SK-N-MC (cell line): Measurements from ENCODE around the gene ITGB3BP.

ENCODE experiments used
- EZH2 ChIP-seq: fragments of 200-600 bp; sonication (generic); IDR thresholded peaks from one replicate; pipeline ENCODE4 v1.6.1; 2017; ENCODE audit warnings: antibody characterized with exemption
- FOXP2 ChIP-seq: optimal IDR thresholded peaks from 2 replicates; pipeline ENCODE3; 2011; ENCODE audit warnings: mild to moderate bottlenecking, moderate library complexity; ENCODE audit not compliant: insufficient read depth; ENCODE audit errors: extremely low read length, control extremely low read depth
- POLR2AphosphoS5 ChIP-seq: IDR thresholded peaks from 2 replicates; pipeline ENCODE4 v1.6.1; 2012; ENCODE audit warnings: mild to moderate bottlenecking, low read depth, low read length, borderline replicate concordance

DNA sequence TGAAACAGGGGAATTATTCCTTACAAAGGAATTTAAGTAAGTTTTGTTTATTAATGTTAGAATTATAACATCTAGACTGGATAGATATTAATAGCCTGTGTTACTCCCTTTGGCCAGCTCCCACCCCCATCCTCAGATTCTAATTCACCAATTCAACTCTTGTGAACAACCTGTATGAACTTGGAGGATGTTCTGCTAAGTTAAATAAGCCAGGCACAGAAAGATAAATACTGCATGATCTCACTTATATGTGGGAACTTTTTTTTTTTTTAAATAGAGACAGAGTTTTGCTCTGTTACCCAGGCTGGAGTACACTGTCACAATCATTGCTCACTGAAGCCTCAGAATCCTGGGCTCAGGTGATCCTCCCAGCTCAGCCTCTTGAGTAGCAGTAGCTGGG, 32.5 kb upstream of the ITGB3BP start:
- TF ChIP-seq EZH2 (no peak), POLR2AphosphoS5 (no peak), FOXP2 (no peak)
